ENCODE measurements around the gene FKBP5. TPM values are rescaled to one million over a fixed set of nuclear protein-coding genes. Genes with fewer than 3 reads are reported as not detected.

The FKBP5 gene
- total RNA-seq, 1 donor from 2014 or later = 29.5 TPM

DNA sequence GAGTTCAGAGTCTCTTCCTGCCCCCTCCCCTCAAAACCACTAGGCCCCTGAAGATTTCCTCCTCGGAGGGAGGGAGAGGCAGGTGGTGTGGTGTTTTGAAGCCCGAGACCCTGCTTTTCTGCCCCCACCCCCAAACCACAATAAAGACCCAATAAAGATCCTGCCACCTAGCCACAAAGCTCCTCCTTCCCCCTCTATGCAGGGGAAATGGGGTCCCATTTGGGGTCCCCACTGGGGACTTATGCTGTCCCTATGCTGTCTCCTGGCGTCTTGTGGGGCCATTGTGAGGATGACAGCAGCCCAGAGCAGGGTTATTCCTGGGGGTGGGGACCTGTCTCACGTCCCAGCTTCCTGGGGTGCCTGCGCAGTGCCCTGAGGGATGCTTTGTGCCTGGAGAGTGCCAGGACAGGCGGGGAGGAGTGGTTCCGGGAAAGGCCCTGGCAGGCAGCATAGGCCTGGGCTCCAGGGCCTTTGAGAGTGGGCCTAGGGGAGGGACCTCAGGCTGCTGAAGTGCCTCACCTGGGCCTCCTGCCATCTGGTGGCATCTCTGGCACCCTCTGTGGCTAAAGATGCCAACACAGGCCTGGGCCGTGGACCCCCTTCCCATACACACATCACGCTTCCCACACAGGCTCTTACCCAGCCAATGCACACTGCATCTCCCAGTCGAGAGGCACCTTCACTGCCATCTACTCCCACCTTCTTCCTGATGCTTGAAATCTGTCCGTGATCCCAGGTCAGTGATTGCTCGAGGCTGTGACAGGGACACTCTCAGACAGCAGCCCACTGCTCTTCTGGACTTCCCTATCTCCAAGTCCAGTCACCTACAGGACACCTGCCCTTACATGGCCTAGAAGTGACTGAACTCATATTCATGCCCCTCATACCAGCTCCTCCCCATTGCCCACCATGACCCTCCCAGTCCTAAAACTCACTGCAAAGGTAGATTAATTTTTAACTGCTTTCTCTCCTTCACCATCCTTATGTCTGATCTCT lies 40.3 kb upstream of the FKBP5 start:
- TF ChIP-seq CTCF (IDR thresholded peaks at IDR 0.05; ENCODE audit: insufficient read depth, low read length, severe bottlenecking) = peak; percentile 22
- FAIRE-seq (no peak), DNase-seq (ENCODE audit: low read depth) (peak; percentile 59)
- no peaks in the 10 kb centered on the region for H3K36me3 ChIP-seq (ENCODE audit: control insufficient read depth, insufficient read depth, low read length)
- H3K4me3 ChIP-seq (ENCODE audit: low read depth, low read length) = no peak overlapping the region
- no peaks in the 10 kb centered on the region for H3K27me3 ChIP-seq (ENCODE audit: control insufficient read depth, insufficient read depth, low read length)

GRCh38 chr6:35727935-35728682 lies 39.4 kb upstream of the FKBP5 start:
- H3K36me3 ChIP-seq (ENCODE audit: control insufficient read depth, insufficient read depth, low read length) = no peaks in the 10 kb centered on the region
- TF ChIP-seq CTCF (IDR thresholded peaks at IDR 0.05; ENCODE audit: insufficient read depth, low read length, severe bottlenecking) = peak; percentile 3
- no peak for FAIRE-seq
- DNase-seq (ENCODE audit: low read depth) = peak; percentile 85
- peak overlapping the region; percentile 37 for H3K4me3 ChIP-seq (ENCODE audit: low read depth, low read length)
- H3K27me3 ChIP-seq (ENCODE audit: control insufficient read depth, insufficient read depth, low read length) = no peaks in the 10 kb centered on the region

DNA sequence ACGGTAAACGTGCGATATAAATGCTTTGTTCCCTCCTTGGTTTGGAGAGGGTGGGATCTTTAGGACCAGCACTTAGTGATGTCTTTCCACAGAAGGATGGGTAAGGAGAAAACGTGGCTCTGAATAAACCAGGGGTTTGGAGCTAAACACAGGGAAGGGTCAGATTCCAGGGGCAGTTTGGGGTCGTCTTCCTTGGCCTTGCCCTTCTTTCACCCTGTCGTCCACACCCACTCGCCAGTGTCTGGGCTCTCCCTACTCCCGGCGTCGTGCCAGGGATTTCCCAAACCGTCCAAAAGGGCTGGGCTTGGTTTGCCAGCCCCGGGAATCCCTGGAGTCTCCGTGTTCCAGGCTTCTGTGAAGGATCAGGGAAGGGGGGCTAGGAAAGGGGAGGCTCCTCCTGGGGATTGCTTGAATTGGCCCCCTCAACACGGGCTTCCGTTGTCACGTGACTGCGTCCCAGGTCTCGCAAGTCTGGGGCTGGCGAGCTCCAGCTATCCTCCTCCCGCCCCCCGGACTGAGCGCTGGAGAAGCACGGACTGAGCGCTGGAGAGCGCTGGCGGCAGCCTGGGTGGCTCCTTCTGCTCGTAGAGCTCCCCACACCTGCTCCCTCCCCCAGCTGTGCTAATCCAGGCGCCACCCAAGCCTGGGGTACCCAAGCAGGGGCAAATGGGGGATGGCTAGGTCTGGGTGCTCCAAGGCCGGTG lies 38.7 kb upstream of the FKBP5 start:
- H3K36me3 ChIP-seq (ENCODE audit: control insufficient read depth, insufficient read depth, low read length) = no peaks in the 10 kb centered on the region
- DNase-seq (ENCODE audit: low read depth) (peak; percentile 51), FAIRE-seq (no peak)
- no peaks in the 10 kb centered on the region for H3K27me3 ChIP-seq (ENCODE audit: control insufficient read depth, insufficient read depth, low read length)
- no peak for TF ChIP-seq CTCF (IDR thresholded peaks at IDR 0.05; ENCODE audit: insufficient read depth, low read length, severe bottlenecking)
- H3K4me3 ChIP-seq (ENCODE audit: low read depth, low read length) = peak overlapping the region; percentile 37

- DNase-seq (ENCODE audit: low read depth) (no peak), FAIRE-seq (no peak)
- Histone ChIP-seq H3K27me3 (ENCODE audit: control insufficient read depth, insufficient read depth, low read length) (no peaks in the 10 kb centered on the region), H3K4me3 (ENCODE audit: low read depth, low read length) (no peak overlapping the region), H3K36me3 (ENCODE audit: control insufficient read depth, insufficient read depth, low read length) (no peaks in the 10 kb centered on the region)
- no peak for TF ChIP-seq CTCF (IDR thresholded peaks at IDR 0.05; ENCODE audit: insufficient read depth, low read length, severe bottlenecking)
These were observed 37.2 kb upstream of the FKBP5 start for GRCh38 chr6:35725721-35726438.

DNA sequence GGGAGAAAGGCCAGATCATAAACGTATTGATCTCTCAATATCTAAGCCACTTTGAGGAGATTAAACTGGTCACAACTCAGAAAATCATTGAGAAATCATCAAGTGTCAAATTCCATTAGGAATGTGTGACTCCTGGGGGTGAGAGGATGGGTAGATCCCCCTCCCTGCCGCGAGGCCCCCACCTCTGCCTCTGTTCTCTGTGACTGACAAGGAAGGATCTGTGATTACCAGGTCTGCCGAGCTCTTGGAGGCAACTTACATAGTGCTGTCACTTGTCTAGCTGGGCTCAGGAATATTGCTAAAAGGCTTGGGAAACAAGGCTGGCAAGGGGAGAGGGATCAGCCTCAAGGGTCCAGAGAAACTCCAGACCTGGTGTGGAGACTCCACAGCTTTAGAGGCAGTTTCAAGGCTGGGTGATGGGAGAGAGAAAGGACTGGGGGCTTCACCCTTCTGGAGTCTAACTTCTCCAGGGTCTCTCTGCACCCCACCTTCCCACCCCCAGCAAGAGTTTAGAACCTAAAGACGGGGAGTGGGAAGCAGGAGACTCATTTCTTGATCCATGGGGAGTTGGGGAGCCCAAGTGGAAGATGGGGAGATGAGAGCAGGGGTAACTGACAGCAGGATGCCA lies 36.5 kb upstream of the FKBP5 start:
- FAIRE-seq (no peak), DNase-seq (ENCODE audit: low read depth) (no peak)
- TF ChIP-seq CTCF (IDR thresholded peaks at IDR 0.05; ENCODE audit: insufficient read depth, low read length, severe bottlenecking) = no peak
- Histone ChIP-seq H3K27me3 (ENCODE audit: control insufficient read depth, insufficient read depth, low read length) (no peaks in the 10 kb centered on the region), H3K4me3 (ENCODE audit: low read depth, low read length) (no peak overlapping the region), H3K36me3 (ENCODE audit: control insufficient read depth, insufficient read depth, low read length) (no peaks in the 10 kb centered on the region)
